Gastroesophageal sphincter (tissue), 3 donors: ENCODE data around the gene AEBP1.

Experiments used
- CTCF ChIP-seq, 4 experiments: fragments of 200-600 bp in 2 of 4; fragments of 450-650 bp in 2 of 4; sonication (generic) in 1 of 4; IDR thresholded peaks; one replicate each; pipeline ENCODE4 v1.5.1; 2017 to 2019; ENCODE audit warnings: antibody characterized with exemption in 4 of 4, mild to moderate bottlenecking in 2 of 4, moderate library complexity in 2 of 4
- POLR2AphosphoS5 ChIP-seq: sonication (generic); formaldehyde crosslinking; IDR thresholded peaks from one replicate; pipeline ENCODE4 v1.6.1; 2017; ENCODE audit warnings: antibody characterized with exemption

- TF ChIP-seq CTCF (IDR thresholded peaks at IDR 0.05) (no peak), POLR2AphosphoS5 (no peak)
These were observed 2.7 kb upstream of the AEBP1 start for GRCh38 chr7:44101303-44101965.
